GM12878 (cell line): ENCODE data around the gene DDX49. TPM values are rescaled to one million over a fixed set of nuclear protein-coding genes. Genes with fewer than 3 reads are reported as not detected.

ENCODE experiments used
- ATAC-seq: fragments of 200-7000 bp; cut with Tn5 transposase; 3 replicates; pipeline ENCODE4 v1.9.1; 2020; ENCODE audit warnings: mild to moderate bottlenecking, moderate library complexity
- BruUV-seq: library from RNA; stranded (reverse); fragments of 400-500 nt; replicated peaks from 2 replicates; lab custom pipeline; 2021; lab: Mats Ljungman, UMichigan
- CTCF ChIA-PET: fragments of 300-600 bp; sonication (Branson Sonifier 250); formaldehyde crosslinking; extraction: SDS; loops from one replicate; lab custom pipeline; 2021; ENCODE audit warnings: inconsistent platforms; lab: Yijun Ruan, JAX
- POLR2A ChIA-PET: fragments of 350-600 bp; formaldehyde crosslinking; extraction: SDS; loops from one replicate; lab custom pipeline; 2021; ENCODE audit warnings: inconsistent platforms; lab: Charles Lee
- RAD21 ChIA-PET: fragments of 300-600 bp; sonication (Branson Sonifier 250); formaldehyde crosslinking; loops from one replicate; lab custom pipeline; 2023; ENCODE audit warnings: antibody characterized with exemption; ENCODE audit not compliant: unreplicated experiment; lab: Charles Lee
- SMC1A ChIA-PET: fragments of 300-600 bp; sonication (Branson Sonifier 250); formaldehyde crosslinking; loops from one replicate; lab custom pipeline; 2023; ENCODE audit not compliant: unreplicated experiment, uncharacterized antibody; lab: Charles Lee
- DNase-seq: peaks from one replicate; pipeline ENCODE4 v3.0.0-alpha.2; 2011; ENCODE audit warnings: low read depth, low spot score
- FAIRE-seq: peaks from 3 replicates; lab custom pipeline; 2011; peaks lifted over from hg19 to GRCh38; lab: Jason Lieb, UNC
- H2AFZ ChIP-seq: 2 replicates; pipeline ENCODE4 v1.6.0; 2011; ENCODE audit warnings: low read depth, low read length, control low read depth; ENCODE audit not compliant: control insufficient read depth
- H3K27ac ChIP-seq: 2 replicates; pipeline ENCODE4 v1.5.1; 2011; ENCODE audit warnings: control low read depth; ENCODE audit not compliant: control insufficient read depth, insufficient read depth
- H3K27me3 ChIP-seq, 2 experiments: replicated peaks in 1 of 2; 2 replicates each; pipeline versions ENCODE4 v1.6.0 to v1.6.1; 2011; ENCODE audit warnings: low read length in 1 of 2; ENCODE audit not compliant: control insufficient read depth in 2 of 2, insufficient read depth in 2 of 2
- H3K36me3 ChIP-seq, 2 experiments: 2 replicates each; pipeline ENCODE4 v1.5.1; 2011; ENCODE audit warnings: low read length in 1 of 2; ENCODE audit not compliant: control insufficient read depth in 2 of 2, insufficient read depth in 2 of 2
- H3K4me1 ChIP-seq: 2 replicates; pipeline ENCODE4 v1.6.1; 2011; ENCODE audit warnings: mild to moderate bottlenecking, low read length, moderate library complexity, mixed read lengths; ENCODE audit not compliant: control insufficient read depth, insufficient read depth
- H3K4me2 ChIP-seq: 2 replicates; pipeline ENCODE4 v1.6.0; 2011; ENCODE audit warnings: control low read depth; ENCODE audit not compliant: control insufficient read depth, insufficient read depth
- H3K4me3 ChIP-seq: fragments of 200-600 bp; sonication (generic); 2 replicates; pipeline ENCODE4 v1.5.1; 2016
- H3K79me2 ChIP-seq: 2 replicates; pipeline ENCODE4 v1.6.0; 2011; ENCODE audit warnings: low read length; ENCODE audit not compliant: control insufficient read depth, insufficient read depth
- H3K9ac ChIP-seq: 2 replicates; pipeline ENCODE4 v1.8.0; 2011; ENCODE audit warnings: low read length, control low read depth, mixed read lengths; ENCODE audit not compliant: control insufficient read depth, insufficient read depth
- H3K9me3 ChIP-seq: replicated peaks from 3 replicates; pipeline ENCODE4 v1.5.1; 2011; ENCODE audit warnings: mild to moderate bottlenecking, low read length; ENCODE audit not compliant: control insufficient read depth, insufficient read depth
- H4K20me1 ChIP-seq: 2 replicates; pipeline ENCODE4 v1.6.0; 2011; ENCODE audit not compliant: control insufficient read depth, insufficient read depth
- POLR2A ChIP-seq: IDR thresholded peaks from 2 replicates; pipeline ENCODE4 v1.6.1; 2011; ENCODE audit warnings: low read depth, mild to moderate bottlenecking, low read length
- POLR2AphosphoS5 ChIP-seq: IDR thresholded peaks from 2 replicates; pipeline ENCODE4 v1.6.1; 2011; ENCODE audit warnings: mild to moderate bottlenecking, low read length, inconsistent platforms
- ZBED1 ChIP-seq: IDR thresholded peaks from 2 replicates; pipeline ENCODE4 v1.6.1; 2016; ENCODE audit warnings: borderline replicate concordance
- ZBTB11 ChIP-seq: fragments of 450-650 bp; formaldehyde crosslinking; IDR thresholded peaks from 2 replicates; pipeline ENCODE4 v1.5.0; 2022; ENCODE audit warnings: mild to moderate bottlenecking, missing genetic modification characterization
- WGBS: methylation state at CpG from one replicate; pipeline ENCODE4 v1.1.6; 2016; ENCODE audit warnings: low lambda C conversion rate; ENCODE audit not compliant: insufficient replicate concordance, insufficient coverage; ENCODE audit errors: missing lambda C conversion rate; 5-methylcytosine and 5-hydroxymethylcytosine counted together
- in situ Hi-C: fragments of 300-500 bp; cut with MboI; formaldehyde crosslinking; loops from 9 replicates; pipeline ENCODE4 v1.14.3; 2018; ENCODE audit warnings: mixed read lengths
- intact Hi-C: fragments of 100-400 bp; cut with micrococcal nuclease; formaldehyde crosslinking; loops from one replicate; pipeline ENCODE4 v1.14.2; 2022; ENCODE audit not compliant: unreplicated experiment
- polyA plus RNA-seq, 11 experiments: library from polyadenylated mRNA; depleted of rRNA in 4 of 11; unstranded in 6 of 11; stranded (reverse) in 5 of 11; fragments of >200 nt; fragmentation: Nextera tagmentation in 4 of 11; fragmentation: Illumina TruSeq in 1 of 11; extraction: Ambion mirVana in 4 of 11; extraction: Trizol in 1 of 11; gene quantifications; 1 replicate in 1 of 11; 2 replicates in 10 of 11; pipeline versions ENCODE4 v1.2.1 to v1.2.3, GENCODE V29; 2011 to 2016; ENCODE audit warnings: inconsistent platforms in 2 of 11, missing spikeins in 2 of 11, low read depth in 1 of 11
- total RNA-seq, 4 experiments: library from RNA; depleted of rRNA in 3 of 4; stranded (reverse); fragments of >200 nt in 3 of 4; fragmentation: Illumina TruSeq in 1 of 4; extraction: Trizol in 1 of 4; gene quantifications; 2 replicates each; pipeline versions ENCODE4 v1.2.1 to v1.2.3, GENCODE V29; 2013 to 2021

The DDX49 gene
- total and polyA plus RNA-seq, 10 of the 15 experiments (the other 5 are each of a cell fraction or from before 2014, with no cell fraction given), result 0.58 to 102 (median 48.1) TPM

DNA sequence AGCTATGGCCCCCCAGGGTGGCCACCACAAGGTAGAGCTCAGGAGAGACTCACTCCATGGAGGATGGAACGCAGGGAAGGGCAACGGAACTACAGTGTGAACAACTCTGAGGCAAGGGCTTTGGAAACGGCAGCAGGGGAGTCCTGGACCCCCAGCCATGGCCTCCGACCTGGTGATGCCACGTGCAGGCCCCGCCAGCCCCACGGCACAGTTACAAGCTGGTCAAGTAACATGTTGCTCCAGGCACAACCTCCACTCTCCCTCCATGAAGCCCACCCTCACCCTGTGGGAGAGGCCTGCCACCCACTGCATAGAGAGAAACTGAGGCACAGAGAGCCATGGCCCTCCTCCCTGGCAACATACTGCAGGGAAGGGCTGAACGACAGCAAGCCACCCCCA, 14.5 kb upstream of the DDX49 start:
- no peaks in the 10 kb centered on the region for H3K4me1 ChIP-seq
- DNase-seq (no peak), FAIRE-seq (no peak), ATAC-seq (no peak)
- no peak overlapping the region for H2AFZ ChIP-seq
- no peaks in the 10 kb centered on the region for H3K9me3 ChIP-seq
- WGBS, result 93% methylated on average over 8 of the region's 8 CpGs
- H3K36me3 ChIP-seq, result peaks cover 7 to 8% of the 10 kb centered on the region in 2 experiments; a peak in 3 of 4 replicates
- no peaks in the 10 kb centered on the region for H3K27me3 ChIP-seq
- no peak overlapping the region for H3K9ac ChIP-seq
- CTCF ChIA-PET, result no interaction called here
- H3K4me2 ChIP-seq, result no peak overlapping the region
- H3K4me3 ChIP-seq, result no peak overlapping the region
- POLR2A ChIA-PET, result no interaction called here
- H3K27ac ChIP-seq, result no peak overlapping the region
- TF ChIP-seq ZBTB11 (CRISPR knock-in tag) (no peak), POLR2AphosphoS5 (peak; percentile 5)
- BruUV-seq, result no TSS peak
- RAD21 ChIA-PET, result no interaction called here
- intact Hi-C loops (no loop called here), in situ Hi-C loops (no loop called here)
- H4K20me1 ChIP-seq, result no peaks in the 10 kb centered on the region
- no peaks in the 10 kb centered on the region for H3K79me2 ChIP-seq
- SMC1A ChIA-PET, result no interaction called here

- Histone ChIP-seq H3K27ac (no peak overlapping the region), H3K4me3 (no peak overlapping the region), H3K27me3 (no peaks in the 10 kb centered on the region), H3K4me2 (no peak overlapping the region), H3K9ac (no peak overlapping the region), H3K79me2 (no peaks in the 10 kb centered on the region), H3K4me1 (no peaks in the 10 kb centered on the region), H4K20me1 (no peaks in the 10 kb centered on the region), H3K36me3 (peaks cover 8 to 10% of the 10 kb centered on the region in 2 experiments; a peak in 3 of 4 replicates), H3K9me3 (no peaks in the 10 kb centered on the region), H2AFZ (no peak overlapping the region)
- in situ Hi-C loops (no loop called here), intact Hi-C loops (no loop called here)
- FAIRE-seq (no peak), DNase-seq (no peak), ATAC-seq (no peak)
- no TSS peak for BruUV-seq
- TF ChIP-seq POLR2A, result peak; percentile 72
- TF ChIP-seq ZBED1, result no peak
- SMC1A ChIA-PET, result no interaction called here
- RAD21 ChIA-PET, result no interaction called here
- POLR2A ChIA-PET, result no interaction called here
- CTCF ChIA-PET, result no interaction called here
- WGBS, result 83% methylated on average over 22 of the region's 26 CpGs
Measured at GRCh38 chr19:18905513-18906236, 13.8 kb upstream of the DDX49 start.
